NOMO-1 treated with dmso at 0.1 percent for 144 hours (cell line): ENCODE measurements around the gene SLC29A3.
"Not testable (repeated sequence)": the region's sequence is repeated elsewhere in the genome, so short reads cannot be mapped to it uniquely, and the experiment has no call there.

Experiments
- DNase-seq: peaks from one replicate; lab custom pipeline; 2025; ENCODE audit not compliant: unreplicated experiment; lab: John Stamatoyannopoulos, UW

SLC29A3 gene

DNA sequence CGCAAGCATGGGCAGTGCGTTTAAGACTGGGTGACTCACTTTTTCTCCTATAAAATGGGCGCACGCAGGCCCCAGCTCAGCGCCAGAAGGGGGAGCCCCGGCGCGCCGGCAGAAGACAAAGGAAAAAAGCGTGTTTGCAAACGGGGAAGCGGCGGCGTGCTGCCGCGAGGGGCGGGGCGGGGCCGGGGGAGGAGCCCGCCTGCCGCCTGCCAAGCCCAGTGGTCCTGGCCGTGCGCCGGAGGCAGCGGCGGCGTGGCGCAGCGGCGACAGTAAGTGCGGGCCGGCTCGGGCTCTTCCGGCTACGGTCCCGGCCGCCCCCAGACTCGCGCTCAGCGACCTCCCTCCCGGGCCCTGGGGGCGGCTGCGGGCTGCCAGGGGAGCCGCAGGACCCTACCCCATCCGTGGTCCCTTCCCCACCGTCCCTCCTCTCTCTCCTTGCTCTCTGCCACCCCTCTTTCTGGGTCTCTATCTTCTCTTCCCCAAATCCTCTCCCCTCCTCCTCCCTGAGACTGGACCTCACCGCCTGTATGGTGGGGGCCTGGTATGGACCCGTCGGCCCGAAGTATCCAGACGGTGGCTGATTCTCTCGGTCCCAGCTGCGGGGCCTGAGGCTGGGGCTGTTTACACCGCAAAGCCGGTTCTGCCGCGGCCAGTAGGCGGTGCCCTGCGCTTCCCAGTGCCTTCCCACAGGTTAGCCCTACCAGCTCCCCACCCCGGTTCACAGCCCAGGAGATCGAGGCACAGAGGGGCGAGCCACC, at the start of gene SLC29A3:
Gene SLC29A3, plus strand, starts transcription at position 218 of the 758 bp plus-strand sequence. Its CDS starts 51 bp downstream, at position 269.
- DNase-seq, result peak; percentile 86

DNA sequence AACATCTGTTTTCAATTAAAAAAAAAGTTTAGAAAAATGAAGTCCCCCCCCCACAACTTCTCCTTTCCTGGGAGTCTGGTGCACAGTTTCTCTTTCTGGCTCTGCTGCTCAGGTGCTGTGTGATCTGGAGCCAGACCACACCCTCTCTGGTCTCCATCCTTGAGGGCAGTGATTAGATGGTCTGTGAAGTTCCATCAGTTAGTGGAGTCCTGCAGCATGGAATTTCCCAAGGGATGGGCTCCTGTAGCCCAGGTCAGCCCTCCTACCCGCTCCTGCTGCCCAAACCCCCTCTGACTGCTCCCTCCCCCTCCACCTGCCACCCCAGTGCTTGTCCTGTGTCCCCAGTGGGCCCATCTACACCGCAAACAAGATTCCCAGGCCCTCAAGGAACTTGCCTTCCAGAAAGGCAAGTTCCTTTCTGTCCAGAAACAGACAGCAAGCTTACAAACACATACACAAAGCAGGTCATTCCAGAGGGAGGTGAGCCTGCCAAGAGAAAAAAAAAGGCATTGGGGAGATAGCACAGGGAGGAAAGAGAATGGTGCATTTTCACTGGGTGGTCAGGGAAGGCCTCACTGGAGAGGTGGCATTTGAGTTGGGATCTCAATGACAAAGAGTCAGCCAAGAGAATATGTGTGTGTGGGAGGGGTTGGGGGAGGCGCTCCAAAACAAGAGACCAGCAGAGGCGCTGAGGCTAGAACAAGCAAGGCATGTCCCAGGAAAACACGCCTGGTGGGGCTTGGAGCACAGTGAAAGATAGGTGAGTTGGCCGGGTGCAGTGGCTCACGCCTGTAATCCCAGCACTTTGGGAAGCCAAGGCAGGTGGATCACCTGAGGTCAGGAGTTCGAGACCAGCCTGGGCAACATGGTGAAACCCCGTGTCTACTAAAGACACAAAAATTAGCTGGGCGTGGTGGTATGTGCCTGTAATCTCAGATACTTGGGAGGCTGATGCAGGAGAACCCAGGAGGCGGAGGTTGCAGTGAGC, 49.5 kb upstream of the SLC29A3 start:
- DNase-seq, result no peak

DNA sequence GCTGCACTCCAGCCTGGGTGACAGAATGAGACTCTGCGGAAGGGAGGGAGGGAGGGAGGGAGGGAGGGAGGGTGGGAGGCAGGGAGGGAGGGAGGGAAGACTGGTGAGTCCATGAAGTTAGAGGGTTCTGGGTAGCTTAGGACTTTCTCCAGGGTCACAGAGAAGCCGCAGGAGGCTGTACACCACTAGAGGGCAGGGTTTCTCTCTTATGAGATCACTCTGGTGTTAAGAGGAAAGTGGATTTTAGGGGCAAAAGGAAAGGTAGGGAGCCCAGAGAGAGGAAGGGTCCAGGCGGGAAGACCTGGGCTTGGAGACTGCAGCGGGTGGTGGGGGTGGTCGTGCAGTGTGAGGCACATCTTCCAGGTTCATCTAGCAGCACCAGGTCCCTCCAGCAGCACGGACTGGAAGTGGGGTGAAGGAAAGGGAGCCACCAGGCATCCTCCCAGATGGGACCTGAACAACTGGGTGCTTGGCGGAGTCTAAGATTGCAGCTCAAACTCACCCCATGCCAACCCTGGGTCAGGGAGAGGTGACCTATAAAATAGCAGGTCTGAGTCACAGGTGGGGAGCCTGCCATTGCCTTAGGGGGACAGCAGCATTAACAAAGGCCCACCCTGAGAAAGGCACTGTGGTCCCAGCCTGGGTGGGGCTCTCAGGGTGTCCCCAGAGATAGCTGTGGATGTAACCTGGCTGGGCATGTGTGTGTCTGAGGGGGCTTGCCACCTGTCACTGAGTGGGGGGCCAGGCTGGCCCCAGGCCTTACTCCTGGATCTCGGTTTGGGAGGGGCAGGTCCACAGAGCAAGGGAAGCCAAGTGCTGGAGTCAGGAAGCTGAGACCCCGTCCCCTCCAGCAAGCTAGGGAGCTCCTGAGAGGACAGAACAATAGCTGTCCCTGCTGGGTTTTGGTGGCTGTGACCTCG, 48.5 kb upstream of the SLC29A3 start:
- DNase-seq, result peak; percentile 25

DNA sequence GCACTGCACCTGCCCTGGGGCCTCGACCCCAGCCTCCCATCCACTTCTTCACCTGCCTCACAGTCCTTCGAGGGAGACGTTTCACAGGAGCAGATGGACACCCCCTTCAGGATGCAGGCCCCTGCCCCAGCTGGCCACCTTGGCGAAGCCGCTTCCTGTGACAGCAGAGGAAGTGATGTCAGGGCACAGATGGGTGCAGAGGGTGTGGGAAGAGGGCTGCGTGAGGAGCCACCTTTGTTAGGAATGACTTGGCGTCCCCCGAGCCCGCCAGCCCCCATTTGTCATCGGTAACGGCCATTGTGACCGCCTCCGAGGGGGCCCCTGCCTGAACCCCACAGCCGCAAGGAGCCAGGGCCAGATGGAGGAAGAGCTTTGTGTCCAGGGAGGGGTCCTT, 47.4 kb upstream of the SLC29A3 start:
- DNase-seq, result no peak

DNA sequence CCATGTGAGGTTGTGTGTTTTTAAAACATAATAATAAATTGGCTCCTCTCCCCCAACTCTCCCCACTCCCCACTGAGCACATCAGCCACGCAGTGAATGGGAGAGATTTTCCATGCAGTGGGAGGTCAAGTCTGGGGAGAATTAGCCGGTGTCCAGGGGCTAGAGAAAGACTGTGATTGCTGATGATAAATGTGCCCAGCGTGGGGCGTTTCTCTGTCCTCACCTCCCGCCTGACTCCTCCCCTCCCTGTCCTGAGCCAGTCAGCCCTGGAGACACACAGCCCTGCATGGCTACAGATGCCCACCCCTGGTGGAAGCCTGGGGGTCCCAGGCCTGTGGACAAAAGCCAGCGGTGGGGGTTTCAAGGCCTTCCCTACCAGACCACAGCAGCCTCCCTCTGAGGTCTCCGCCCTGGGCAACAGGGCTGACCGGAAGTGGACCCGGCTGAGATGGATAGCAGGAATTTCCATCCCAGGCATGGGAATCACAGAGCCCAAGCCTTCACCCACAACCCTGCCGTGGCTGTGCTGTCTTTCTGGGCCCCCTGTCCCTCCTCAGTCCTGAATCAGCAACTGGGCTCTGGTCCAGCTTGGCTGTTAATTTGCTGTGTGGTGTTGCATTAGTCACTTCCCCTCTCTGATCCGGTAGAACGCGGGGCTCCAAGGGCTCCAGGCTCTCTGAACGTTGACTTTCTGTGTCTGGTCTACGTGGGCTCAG, 46.8 kb upstream of the SLC29A3 start:
- no peak for DNase-seq

DNA sequence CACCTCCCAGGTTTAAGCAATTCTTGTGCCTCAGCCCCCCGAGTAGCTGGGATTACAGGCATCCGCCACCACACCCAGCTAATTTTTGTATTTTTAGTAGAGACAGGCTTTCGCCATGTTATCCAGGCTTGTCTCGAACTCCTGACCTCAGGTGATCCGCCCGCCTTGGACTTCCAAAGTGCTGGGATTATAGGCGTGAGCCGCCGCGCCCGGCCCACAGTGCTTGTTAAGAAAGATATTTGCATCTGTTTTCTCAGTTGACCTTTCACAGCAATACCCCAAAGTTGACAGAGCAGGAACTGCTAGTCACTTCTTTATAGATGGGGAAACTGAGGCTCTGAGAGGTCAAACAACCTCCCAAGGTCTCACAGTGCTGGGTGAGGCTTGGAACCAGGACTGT, 46.1 kb upstream of the SLC29A3 start:
- not testable (repeated sequence) for DNase-seq

DNA sequence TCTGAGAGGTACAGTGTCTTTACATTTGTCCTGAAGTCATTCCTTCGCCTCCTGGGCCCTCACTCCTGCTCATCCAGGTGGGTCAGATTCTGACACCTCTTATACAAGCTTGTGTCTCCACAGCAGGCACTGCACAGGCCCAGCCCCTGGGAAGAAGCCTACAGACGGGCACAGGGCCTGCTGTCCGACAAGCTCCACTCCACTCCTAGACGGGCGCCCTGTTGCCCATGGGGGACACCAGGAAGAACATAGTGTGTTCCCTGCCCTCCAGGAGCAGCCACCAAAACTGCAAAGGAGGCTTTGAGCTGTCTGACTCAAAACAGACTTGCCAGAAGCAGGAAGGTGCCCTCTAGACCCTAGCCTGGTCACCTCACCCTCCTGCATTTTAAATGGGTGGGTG, 45.6 kb upstream of the SLC29A3 start:
- no peak for DNase-seq

DNA sequence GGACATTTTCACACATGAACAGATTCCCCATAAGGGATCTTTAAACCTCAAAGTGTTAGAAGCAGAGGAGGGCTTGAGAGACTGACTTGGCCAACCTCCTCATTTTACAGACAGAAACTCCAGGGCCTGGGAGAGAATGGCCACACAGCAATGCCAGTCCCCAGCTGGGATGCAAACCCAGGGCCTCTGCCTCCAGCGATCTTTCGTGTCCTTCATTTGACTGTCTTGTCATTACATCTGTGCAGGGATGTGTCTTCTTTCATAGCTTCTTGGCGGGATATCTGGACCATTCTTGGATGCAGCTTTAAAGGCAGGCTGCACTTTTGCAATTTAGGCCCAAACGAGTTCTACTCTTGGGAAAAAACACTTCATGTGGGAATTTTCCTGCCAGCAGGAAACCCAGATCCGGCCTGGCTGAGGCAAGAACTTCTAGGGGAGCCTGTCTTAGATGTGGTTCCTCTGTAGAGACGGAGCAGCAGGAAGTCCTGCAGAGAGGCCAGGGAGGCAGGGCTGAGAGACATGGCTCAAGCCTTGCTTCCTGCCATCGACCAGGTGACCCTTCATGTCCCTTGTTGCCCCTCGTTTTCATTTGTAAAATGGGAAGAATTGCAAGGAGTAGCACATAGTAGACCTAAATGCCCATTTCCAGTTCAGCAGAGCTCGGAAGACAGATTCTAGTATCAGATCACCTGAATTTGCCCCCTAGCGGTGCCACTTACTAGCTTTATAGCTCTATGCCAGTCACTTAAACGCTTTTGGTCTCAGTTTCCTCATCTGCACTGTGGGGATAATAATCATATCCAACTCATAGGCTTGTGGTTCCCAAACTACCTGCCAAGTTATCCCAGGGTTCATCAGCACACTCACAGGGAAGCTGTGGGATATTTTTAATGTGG, 43.9 kb upstream of the SLC29A3 start:
- DNase-seq, result no peak

DNA sequence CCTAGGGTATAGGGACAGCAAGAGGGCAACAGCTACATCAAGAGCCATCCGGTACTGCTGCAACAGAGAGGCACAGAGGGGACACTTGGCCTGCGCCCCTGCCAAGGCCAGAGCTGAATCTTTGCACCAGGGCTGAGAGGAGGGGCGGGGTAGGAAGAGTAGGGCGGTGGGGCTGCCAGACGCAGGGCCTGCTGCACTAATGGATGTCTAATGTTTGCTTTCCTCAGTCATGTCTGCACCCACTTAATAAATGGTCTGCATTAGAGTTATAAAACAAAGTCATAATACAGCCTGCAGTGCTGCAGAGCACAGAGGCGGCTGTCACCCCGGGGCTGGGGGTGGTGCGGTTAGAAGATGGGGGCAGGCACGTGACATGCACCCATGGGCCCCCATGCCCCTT, 42.2 kb upstream of the SLC29A3 start:
- DNase-seq, result no peak

DNA sequence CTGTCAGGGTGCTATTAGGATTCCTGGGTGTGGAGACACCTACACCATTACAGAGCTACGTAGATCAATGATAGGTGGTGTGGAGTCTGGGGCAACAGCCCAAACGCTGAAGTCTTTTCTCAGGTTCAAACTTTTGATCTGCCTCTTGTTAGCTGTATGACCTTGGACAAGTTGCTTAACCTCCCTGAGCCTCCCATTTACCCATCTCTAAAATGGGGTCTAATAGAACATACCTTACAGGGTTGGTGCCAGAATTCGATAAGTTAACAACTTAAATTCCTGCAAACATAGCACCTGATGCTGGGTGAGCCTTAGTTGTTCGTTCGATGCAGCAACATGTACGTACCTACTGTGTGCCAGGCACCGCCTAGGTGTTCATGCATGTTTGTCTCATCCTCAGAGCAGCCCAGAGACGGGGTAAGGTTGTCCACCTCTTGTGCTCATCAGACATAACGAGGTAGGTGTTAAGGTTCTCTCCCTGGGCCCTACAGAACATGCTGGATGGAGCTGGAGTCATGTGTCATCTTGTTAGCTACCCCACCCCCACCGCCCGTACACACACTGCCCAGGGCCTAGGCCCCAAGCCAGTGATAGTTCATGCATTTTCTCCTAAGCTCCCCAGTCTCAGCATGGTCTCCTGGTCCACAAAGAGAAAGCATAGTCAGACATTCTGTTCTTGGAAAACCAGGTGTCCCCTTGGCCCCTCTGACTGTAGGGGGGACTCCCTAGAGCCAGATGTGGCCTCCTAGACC, 41.0 kb upstream of the SLC29A3 start:
- DNase-seq, result no peak

DNA sequence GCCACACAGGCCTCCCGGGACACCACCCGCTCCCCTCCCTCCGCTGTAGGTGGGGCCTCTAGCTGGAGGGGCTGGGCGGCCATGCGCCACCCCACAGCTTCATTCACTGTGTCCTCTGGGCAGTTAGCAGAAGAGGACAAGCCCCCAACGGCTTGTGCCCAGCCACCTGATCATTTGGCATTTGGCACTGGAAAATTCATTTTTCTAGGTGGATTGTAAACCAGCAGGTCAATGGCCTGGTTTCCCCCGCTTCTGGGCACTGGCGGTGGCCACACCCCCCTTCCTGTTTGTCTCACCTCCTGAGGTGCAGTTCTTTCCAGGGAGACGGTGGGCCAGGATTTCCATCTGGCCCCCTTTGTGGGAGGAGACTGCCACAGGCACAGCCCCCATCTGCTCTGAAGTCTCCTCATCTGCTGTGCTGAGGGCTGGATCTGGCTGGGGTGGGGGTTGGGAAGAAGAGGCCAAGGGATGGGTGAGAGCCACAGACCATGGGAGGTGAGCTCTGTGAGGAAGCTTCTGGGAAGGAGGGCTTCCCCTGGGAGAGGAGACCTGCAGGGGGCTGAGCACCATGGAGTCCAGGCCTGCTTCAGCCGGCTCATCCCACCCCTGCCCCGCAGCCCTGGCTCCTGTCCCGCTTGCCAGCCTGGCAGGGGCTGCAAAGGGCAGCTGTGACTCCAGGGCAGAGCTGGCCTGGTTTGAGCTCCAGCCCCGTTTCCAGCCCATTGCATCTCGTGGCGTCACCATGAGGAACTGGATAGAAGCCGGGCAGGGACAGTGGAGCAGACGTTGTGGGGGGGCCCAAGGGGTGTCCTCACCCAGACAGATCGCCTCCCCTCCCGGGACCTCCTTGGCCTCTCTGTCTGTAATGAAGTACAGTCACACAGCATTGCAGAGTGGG, 40.1 kb upstream of the SLC29A3 start:
- no peak for DNase-seq

DNA sequence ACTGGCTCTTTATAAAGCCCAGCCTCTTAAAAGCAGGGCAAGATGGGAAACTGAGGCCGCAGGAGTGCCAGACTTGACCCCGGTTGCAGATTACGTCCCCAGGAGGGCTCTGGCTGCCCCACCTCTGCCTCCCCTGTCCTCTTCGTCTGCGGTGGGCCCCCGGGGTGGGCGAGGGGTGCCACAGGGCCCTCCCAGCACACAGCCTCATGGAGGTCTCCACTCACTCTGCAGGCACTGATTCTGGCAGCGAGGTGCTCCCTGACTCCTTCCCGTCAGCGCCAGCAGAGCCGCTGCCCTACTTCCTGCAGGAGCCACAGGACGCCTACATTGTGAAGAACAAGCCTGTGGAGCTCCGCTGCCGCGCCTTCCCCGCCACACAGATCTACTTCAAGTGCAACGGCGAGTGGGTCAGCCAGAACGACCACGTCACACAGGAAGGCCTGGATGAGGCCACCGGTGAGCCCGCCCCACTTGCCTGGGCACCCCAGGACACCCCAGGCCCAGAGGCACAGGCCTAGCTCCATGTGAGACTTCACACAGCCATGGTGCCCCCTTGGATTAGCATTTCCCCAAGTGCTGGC, 39.4 kb upstream of the SLC29A3 start:
- DNase-seq, result no peak

DNA sequence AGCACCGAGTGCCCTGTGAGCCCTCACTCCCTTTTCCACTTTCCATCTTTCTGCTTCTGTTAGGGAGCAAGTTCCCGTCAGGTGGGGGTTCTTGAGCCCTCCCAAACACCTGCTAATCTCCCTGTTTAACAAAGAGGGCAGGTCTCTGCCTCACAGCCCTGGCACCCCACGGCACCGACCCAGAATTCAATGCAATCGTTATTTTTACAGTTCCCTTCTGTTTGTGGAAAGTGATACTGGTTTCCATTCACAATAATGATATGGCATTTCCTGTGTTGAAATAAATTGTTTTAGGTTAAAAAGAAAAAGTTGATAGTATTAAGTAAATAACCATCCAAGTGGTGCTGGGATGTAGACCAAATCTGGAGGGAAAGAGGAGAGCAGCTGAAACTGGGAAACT, 38.8 kb upstream of the SLC29A3 start:
- no peak for DNase-seq

DNA sequence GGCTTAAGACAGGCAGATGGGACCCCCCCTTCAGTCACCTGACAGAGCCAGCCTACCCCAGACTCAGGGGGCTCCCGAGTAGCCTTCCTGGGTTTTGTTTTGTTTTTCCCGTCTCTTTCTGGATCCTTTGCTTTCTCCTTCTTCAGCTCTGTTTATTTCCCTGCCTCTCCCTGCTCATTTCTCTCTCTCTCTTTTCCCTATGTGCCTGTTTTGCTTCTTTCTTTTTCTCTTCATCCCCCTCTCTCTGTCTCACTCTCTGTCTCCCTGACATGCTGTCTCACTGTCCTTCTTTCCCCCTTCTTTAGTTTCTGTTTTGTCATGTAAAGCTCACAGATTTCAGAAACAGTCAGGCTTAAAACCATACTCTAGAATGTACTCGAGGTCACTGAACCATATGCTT, 38.2 kb upstream of the SLC29A3 start:
- DNase-seq, result no peak

DNA sequence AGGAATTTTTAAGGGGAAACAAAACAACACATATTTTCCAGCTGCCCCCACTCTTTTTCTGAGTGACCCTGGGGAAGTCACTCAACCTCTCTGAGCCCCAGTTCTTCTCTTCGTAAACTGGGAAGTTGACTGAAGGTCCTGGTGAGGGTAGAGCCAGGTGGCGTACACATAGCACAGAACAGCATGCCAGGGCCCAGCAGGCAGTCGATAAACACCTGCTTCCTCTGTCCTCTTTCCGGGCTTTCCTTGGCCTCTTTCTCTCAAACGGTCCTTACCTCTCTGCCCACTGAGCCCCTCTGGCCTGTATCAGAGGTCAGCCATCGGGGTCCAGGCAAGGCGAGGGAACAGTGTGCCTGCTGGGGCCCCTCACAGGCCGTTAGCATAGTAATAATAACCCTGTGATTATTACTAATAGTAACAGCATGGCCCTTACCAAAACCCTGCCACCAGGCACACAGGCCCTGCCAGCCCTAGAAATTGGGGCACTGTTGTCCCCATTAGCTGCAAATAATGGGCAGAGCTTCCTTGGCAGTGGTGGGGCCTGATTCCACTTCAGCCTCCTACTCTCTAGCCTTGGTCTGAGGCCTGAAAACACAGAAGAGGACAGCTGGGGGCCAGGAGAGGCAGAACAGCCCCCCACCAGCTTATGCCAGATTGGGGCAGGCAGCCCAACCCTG, 37.3 kb upstream of the SLC29A3 start:
- DNase-seq, result no peak

DNA sequence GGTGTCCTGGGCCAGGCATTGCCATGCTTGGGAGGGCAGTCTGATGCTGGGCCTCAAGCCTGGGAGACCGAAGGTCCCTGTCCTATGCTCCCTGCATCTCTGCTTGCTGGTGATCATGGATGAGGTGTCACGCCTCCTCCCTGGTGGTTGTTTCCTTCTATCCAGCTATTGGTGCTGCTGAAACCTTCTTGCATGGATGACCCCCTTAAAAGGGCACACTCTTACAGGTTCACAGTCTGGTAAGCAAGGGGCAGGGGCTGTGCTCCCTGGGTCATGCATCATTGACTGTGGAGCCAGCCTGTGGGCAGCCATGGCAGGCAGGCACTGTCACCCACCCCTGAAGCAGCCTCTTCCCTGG, 36.8 kb upstream of the SLC29A3 start:
- DNase-seq, result no peak

DNA sequence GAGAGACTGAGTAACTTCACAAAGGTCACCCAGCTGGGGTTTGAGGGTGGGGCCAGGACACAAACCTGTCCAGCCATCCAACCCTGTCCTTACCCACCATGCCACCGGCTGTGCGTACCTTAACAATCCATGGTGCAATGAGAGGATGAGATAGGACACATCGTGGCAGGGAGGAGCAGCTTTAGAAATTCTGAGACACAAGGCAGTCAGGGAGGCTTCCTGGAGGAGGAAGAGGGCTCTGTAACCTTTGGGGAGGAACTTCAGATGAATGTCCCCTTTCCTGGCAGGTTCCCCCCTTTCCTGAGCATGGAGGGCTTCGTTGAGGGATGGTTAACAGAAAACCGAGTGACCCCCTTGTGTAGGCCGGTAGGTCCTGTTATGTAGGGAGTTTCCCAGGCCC, 35.6 kb upstream of the SLC29A3 start:
- DNase-seq, result no peak
